ENCODE results near the gene TRIM63.

Gene TRIM63

GRCh38 chr1:26084091-26084561 is 16.7 kb upstream of the TRIM63 start:
- ATAC-seq = no peak

GRCh38 chr1:26083208-26083607 is 15.8 kb upstream of the TRIM63 start:
- ATAC-seq = no peak

GRCh38 chr1:26082020-26082350 is 14.6 kb upstream of the TRIM63 start:
- no peak for ATAC-seq

- no peak for ATAC-seq
Measured at GRCh38 chr1:26081267-26082019, 14.0 kb upstream of the TRIM63 start.

GRCh38 chr1:26079960-26080814 is 12.8 kb upstream of the TRIM63 start:
- no peak for ATAC-seq

- ATAC-seq = no peak
Measured at GRCh38 chr1:26079178-26079563, 11.7 kb upstream of the TRIM63 start.

- ATAC-seq = no peak
Measured at GRCh38 chr1:26078286-26079177, 11.1 kb upstream of the TRIM63 start.

- ATAC-seq = no peak
Measured at GRCh38 chr1:26077524-26077923, 10.1 kb upstream of the TRIM63 start.

GRCh38 chr1:26075421-26076144 is 8.2 kb upstream of the TRIM63 start:
- no peak for ATAC-seq

- no peak for ATAC-seq
Measured at GRCh38 chr1:26072305-26072704, 4.9 kb upstream of the TRIM63 start.

GRCh38 chr1:26070963-26071342 is 3.5 kb upstream of the TRIM63 start:
- ATAC-seq = no peak

- ATAC-seq = no peak
Measured at GRCh38 chr1:26070296-26070962, 3.0 kb upstream of the TRIM63 start.

DNA sequence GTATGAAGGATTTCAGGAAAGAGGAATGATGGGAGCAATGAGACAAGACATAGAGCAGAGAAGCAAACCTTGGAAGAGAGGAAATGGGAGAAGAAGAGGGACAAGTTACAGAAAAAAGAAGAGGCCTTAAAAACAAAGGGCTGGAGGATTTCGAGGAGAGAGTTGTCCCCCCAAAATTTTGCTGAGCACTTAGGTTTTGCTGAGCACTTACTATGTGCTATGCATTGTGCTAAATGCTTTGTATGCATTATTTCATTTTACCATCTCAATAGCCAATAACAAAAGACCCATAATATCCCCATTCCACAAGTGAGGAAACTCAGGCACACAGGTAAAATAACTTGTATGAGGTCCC is 2.5 kb upstream of the TRIM63 start:
- no peak for ATAC-seq

DNA sequence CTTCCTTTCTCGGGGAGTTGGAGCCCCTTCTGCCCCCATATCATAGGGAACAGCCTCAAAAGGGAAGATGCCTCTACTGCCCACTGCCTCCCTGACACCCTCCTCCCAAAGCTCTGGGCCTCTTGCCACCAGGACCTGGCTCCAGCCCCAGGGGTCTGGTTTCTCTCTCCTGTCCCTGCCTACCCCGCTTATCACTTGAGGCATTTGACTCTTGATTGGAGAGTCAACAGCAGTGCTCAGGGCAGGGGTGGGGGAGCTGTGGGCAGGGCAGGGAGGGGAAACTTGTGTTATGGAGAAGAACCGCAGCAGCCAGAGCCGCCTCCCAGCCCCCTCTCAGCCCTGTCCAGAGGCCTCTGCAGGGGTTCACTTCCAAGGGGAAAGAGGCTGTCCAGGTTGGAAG is 573 bp downstream of the TRIM63 start:
- no peak for ATAC-seq

DNA sequence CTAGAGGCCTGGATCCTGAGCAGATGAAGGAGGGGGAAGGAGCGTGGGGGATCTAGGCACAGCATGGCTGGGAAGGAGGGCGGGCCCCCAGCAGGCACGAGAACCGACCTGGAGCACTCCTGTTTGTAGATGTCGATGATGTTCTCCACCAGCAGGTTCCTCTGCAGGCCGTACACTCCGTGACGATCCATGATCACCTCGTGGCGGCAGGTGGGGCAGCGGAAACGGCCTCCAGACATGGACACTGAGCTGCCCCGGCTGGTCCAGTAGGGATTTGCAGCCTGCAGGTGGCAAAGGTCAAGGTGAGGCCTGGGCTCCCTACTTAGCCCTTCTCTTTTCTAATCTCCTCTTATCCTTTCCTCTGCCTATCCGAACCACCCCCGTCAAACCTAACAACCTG is 1.3 kb downstream of the TRIM63 start:
- ATAC-seq = no peak

DNA sequence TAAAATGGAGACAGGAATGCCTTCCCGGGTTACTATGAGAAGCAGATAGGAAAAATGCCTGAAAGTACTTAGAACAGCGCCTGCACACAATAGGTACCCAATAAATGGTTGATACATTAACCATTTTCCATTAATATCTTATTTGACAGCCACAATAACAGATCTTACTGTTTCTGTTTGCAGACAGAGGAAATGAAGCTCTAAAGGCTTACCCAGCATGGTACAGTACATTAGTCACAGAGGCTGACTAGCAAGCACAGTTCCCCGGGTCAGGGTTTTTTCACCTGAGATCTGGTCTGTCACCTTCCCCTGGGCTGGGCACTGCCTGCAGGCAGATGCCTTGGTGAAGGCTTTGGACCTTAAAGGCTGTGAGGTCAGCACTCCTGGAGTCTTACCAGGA is 2.9 kb downstream of the TRIM63 start:
- no peak for ATAC-seq

- ATAC-seq = no peak
Measured at GRCh38 chr1:26060832-26061574, 6.4 kb downstream of the TRIM63 start.

DNA sequence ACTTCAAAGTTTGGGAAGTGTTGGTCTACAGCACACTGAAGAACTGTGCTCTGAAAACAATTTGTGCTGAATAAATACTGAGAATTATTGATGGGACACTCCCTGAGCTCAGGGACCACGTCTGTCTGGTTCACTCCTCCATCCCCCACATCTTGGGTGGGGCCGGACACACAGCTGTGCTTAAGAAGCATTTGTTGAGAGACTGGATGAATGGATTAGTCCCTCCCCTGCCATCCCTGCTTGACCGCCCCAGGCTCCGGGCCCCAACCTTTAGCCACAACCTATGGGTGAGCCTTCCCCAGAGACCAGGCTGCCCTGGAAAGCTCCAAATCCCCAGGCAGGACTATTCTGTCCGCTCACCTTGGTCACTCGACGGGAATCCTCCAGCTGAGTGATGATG is 7.5 kb downstream of the TRIM63 start:
- ATAC-seq = no peak

DNA sequence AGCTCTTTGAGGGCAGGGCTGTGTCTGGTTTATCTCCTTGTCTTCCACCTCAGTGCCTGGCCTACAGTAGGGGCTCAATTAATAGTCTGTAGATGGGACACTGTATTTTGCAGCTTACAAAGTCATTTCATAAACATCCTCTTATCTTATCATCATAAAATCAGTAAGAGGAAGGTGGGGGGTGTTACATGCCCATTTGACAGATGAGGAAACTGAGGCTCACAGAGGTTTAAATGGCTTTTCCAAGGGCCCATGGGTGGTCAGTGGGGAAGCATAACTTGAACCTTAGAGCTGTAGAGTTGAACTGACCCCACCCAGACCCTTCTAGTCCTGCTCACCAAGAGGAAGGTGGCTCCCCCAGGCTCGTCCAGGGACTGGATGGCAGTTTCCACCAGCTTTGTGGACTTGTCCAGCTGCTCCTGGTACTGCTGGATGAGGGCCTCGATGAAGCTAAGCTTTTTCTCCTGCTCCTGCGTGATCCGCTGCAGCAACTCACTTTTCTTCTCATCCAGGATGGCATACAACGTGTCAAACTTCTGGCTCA is 9.3 kb downstream of the TRIM63 start:
- no peak for ATAC-seq

GRCh38 chr1:26057189-26057588 is 10.2 kb downstream of the TRIM63 start:
- ATAC-seq = no peak

GRCh38 chr1:26055041-26055440 is 12.4 kb downstream of the TRIM63 start:
- ATAC-seq = no peak
